HG02852 (cell line): ENCODE data around the gene ADRA2A.

Experiments
- ATAC-seq: cut with Tn5 transposase; IDR thresholded peaks from one replicate; pipeline ENCODE4 v1.9.1; 2021; ENCODE audit warnings: mild to moderate bottlenecking, moderate library complexity; ENCODE audit not compliant: unreplicated experiment

Gene ADRA2A

DNA sequence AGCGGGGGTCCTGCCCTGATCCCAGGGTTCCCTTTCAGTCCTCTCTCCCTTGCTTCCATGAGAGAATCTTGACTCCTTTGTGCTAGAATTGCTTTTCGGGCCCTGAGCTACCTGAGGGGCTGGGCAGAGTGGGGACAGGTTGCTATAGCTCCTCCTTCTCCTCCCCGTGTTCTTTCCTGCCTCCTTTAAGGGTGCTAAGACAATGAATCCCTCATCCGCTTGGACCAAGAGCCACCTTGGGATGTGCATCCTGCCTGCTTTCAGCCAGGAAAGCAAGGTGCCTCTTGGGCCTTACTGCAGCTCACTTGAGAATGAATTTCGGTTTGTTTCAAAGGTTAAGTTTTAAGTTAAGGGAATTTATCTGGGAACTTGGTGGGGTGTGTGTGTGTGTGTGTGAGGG, 53.6 kb downstream of the ADRA2A start:
- ATAC-seq = no peak
